GM12872 (cell line): ENCODE measurements around the gene AOPEP.

ENCODE experiments used
- TF ChIP-seq, protein P1 (sequence below): IDR thresholded peaks from 3 replicates; pipeline ENCODE4 v1.5.1; 2011; ENCODE audit warnings: low read depth, mild to moderate bottlenecking, low read length, moderate library complexity; ENCODE audit not compliant: insufficient read depth

The AOPEP gene

DNA sequence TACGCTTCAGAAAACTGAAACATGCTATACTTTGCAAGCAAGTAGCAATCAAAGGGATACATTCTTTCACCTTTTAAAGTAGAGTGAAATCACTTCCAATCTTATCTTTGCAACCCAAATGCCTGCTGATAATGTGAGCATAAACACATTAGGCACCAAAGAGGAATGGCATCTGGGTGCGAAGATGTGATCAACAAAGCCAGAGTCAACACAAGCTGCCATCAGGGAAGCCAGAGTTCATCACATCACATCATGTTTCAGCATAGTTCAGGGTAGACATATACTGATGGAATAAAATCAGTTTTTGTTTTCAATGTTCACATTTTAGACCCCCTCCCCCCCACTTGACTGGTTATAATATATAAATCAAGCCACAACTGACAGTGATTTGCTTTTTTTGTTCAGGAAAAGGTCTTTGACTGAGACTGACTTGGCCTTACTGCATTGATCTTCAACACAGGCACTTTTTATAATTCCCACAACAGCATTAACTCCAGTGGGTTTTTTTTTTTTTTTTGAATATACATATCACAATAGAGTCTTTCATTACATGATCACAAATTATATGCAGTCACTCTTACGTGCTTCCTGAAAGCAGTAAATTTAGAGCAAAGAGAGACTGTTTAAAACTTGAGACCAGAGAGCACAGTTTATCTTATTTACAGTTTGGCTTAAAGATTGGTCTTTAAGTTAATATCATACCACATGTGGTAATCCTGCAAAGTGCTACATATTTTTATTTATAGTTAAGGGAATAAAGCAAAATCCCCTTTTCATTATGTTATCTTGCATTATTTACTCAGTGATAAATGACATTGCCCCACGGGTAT, 20.3 kb downstream of the AOPEP start:
- TF ChIP-seq, protein P1, sequence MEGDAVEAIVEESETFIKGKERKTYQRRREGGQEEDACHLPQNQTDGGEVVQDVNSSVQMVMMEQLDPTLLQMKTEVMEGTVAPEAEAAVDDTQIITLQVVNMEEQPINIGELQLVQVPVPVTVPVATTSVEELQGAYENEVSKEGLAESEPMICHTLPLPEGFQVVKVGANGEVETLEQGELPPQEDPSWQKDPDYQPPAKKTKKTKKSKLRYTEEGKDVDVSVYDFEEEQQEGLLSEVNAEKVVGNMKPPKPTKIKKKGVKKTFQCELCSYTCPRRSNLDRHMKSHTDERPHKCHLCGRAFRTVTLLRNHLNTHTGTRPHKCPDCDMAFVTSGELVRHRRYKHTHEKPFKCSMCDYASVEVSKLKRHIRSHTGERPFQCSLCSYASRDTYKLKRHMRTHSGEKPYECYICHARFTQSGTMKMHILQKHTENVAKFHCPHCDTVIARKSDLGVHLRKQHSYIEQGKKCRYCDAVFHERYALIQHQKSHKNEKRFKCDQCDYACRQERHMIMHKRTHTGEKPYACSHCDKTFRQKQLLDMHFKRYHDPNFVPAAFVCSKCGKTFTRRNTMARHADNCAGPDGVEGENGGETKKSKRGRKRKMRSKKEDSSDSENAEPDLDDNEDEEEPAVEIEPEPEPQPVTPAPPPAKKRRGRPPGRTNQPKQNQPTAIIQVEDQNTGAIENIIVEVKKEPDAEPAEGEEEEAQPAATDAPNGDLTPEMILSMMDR, result no peak

DNA sequence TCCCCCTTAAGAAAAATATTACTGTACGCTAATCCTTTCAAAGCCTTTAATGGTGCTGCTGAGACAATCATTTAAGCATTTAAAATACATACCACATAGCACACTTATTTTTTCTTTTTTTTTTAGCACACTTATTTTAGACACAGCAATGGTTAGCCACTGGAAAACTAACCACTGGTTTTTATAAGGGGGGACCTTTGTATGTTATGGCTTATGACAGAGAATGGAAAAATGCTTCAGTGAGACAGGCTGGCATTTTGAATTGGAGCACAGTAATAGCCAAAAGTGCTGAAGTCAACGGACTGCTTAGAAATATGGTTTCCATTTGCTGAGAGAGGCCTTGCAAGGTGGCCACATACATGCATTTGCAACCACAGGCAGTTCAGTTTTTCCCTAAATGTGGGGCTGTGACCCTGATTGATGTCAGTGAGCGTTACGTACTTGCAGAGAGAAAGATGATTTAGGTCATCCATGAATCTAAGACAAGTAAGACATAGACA, 28.5 kb downstream of the AOPEP start:
- TF ChIP-seq, protein P1, result no peak

DNA sequence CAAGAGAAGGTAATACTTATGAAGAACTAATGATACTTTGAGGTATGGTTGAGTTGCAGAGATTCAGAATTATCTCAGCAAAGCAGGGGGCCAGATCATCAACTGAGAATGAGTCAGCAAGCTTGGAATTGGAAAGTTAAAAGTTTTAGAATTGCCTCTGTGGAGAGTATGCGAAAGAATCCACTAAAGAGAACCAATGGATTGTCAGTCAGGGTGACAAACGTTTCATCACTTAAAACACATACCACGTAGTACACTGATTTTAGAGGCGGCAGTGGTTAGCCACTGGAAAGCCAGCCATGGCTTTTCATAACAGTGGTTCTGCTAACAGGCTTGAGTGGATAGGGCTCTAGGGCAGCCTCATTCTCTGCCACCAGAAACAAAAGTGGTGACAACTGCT, 30.7 kb downstream of the AOPEP start:
- TF ChIP-seq, protein P1, result no peak

DNA sequence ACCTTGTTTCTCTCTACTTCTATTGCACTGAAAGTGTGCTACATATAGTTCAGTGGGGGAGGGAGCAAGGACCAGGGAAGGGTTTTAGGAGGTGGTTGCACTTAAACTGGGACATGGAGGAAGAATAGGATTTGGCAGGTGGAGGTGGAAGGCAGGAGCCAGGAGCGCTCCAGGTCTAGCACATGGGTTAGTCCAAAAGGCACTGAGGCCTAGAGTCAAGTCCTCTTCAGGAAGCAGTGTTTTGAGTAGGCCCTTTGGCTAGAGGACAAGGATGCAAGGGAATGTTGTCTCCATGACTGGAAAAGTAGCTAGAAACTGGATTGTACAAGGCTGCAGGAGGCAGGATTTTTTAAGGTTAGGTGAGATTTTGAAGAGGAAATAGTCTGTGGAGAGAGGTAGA, 31.5 kb downstream of the AOPEP start:
- TF ChIP-seq, protein P1, result no peak

DNA sequence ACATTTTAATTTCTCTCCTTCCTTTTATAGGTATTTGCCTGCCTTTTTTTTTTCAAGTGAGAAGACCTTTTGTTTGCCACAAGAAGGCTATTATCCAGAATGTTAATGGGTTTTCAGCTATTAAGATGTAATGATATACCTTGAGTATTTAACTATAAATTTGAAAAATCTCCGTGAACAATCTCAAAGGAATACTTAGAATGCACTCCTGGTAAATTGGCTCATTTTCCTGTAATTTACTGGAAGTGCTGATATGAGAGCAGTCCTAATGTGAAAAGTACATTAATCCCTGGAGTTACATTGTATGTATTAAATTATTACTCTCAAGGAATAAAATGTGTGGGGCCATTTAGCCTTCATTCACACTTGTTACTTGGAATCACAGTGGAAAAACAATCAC, 32.4 kb downstream of the AOPEP start:
- TF ChIP-seq, protein P1, result no peak

DNA sequence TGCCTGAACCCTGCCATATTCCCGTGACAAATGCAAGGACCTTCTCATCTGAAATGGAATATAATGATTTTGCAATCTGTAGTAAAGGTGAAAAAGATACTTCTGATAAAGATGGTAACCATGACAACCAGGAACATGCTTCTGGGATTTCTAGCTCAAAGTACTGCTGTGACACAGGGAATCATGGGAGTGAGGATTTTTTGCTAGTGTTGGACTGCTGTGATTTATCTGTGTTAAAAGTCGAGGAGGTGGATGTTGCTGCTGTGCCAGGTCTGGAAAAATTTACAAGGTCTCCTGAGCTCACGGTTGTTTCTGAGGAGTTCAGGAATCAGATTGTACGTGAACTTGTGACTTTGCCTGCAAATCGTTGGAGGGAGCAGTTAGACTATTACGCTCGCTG, 33.5 kb downstream of the AOPEP start:
- TF ChIP-seq, protein P1, result no peak

DNA sequence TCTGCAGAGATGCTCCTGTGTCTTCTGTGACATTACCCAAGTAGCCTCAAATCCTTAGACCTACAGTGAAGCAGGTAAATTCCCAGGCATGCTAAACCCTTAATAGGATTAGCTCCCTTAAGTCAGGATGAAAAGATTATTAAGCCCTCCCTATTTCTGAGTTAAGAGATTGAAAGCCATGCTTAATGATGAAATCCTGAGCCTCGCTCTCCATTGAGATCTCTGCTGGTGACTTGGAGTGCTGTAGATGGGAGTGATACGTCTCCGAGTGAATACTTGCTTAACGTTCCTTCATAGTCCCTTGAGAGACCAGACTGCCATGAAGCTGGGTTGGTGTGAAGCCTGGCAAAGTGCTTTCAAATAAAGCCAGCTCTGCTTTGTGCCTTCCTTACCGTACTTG, 34.2 kb downstream of the AOPEP start:
- TF ChIP-seq, protein P1, result no peak
